Endodermal cell (in vitro differentiated cells): ENCODE results near the gene MYRIP. TPM values are rescaled to one million over a fixed set of nuclear protein-coding genes. Genes with fewer than 3 reads are reported as not detected.

Experiments used
- DNase-seq: peaks from one replicate; pipeline ENCODE4 v3.0.0-alpha.2; 2017
- H3K27ac ChIP-seq: 2 replicates; pipeline ENCODE4 v1.5.1; 2013; ENCODE audit warnings: mild to moderate bottlenecking, low read depth, low read length, moderate library complexity
- H3K27me3 ChIP-seq: 2 replicates; pipeline ENCODE4 v1.6.1; 2013; ENCODE audit warnings: mild to moderate bottlenecking, low read length, moderate library complexity; ENCODE audit not compliant: insufficient read depth, control insufficient read depth, poor library complexity, severe bottlenecking
- H3K36me3 ChIP-seq: 2 replicates; pipeline ENCODE4 v1.7.0; 2013; ENCODE audit warnings: mild to moderate bottlenecking, low read length, moderate library complexity; ENCODE audit not compliant: control insufficient read depth, insufficient read depth
- H3K4me1 ChIP-seq: one replicate; pipeline ENCODE4 v1.7.0; 2013; ENCODE audit warnings: low read length; ENCODE audit not compliant: control insufficient read depth, insufficient read depth
- H3K4me3 ChIP-seq: 2 replicates; pipeline ENCODE4 v1.5.1; 2013; ENCODE audit warnings: mild to moderate bottlenecking, low read length, moderate library complexity
- H3K9ac ChIP-seq: 2 replicates; pipeline ENCODE4 v1.6.1; 2013; ENCODE audit warnings: mild to moderate bottlenecking, low read length, moderate library complexity; ENCODE audit not compliant: poor library complexity, severe bottlenecking; ENCODE audit errors: extremely low read depth
- H3K9me3 ChIP-seq: 2 replicates; pipeline ENCODE4 v1.6.1; 2013; ENCODE audit warnings: mild to moderate bottlenecking, low read length, moderate library complexity; ENCODE audit not compliant: control insufficient read depth
- H3K27ac Mint-ChIP-seq: 2 replicates; pipeline ENCODE4 v1.8.0; 2020; ENCODE audit warnings: mixed read lengths
- H3K27me3 Mint-ChIP-seq: 2 replicates; pipeline ENCODE4 v1.8.0; 2021; ENCODE audit warnings: mild to moderate bottlenecking, mixed read lengths; ENCODE audit not compliant: insufficient read depth
- H3K36me3 Mint-ChIP-seq: 2 replicates; pipeline ENCODE4 v1.8.0; 2020; ENCODE audit warnings: low read depth, mixed read lengths
- H3K4me1 Mint-ChIP-seq: 2 replicates; pipeline ENCODE4 v1.8.0; 2020; ENCODE audit warnings: mixed read lengths
- H3K4me3 Mint-ChIP-seq: 2 replicates; pipeline ENCODE4 v1.8.0; 2020; ENCODE audit warnings: mild to moderate bottlenecking, moderate library complexity, mixed read lengths
- H3K9me3 Mint-ChIP-seq: 2 replicates; pipeline ENCODE4 v1.8.0; 2020; ENCODE audit warnings: mild to moderate bottlenecking, mixed read lengths
- CTCF ChIP-seq: fragments of 200-600 bp; sonication (generic); conservative IDR thresholded peaks from 2 replicates; pipeline ENCODE4 v1.5.0; 2021; ENCODE audit warnings: antibody characterized with exemption, mild to moderate bottlenecking
- WGBS, 2 experiments: methylation state at CpG; one replicate each; pipeline versions ENCODE4 v1.1.5 to v1.1.7; 2013; ENCODE audit warnings: missing lambda C conversion rate in 2 of 2, mixed read lengths in 1 of 2; ENCODE audit not compliant: insufficient coverage in 1 of 2, insufficient read length in 1 of 2; 5-methylcytosine and 5-hydroxymethylcytosine counted together
- total RNA-seq, 2 donors: library from RNA; stranded (reverse); fragmentation: NEBNext Ultra II Directional in 1 of 2; extraction: Animal tissue kit (Norgen Biotek cat#: 25700) in 1 of 2; gene quantifications; 2 replicates in 1 of 2; 3 replicates in 1 of 2; pipeline ENCODE4 v1.2.1, GENCODE V29; 2021

The MYRIP gene
- total RNA-seq, 2 donors from 2014 or later: 4.3 to 4.6 TPM

- H3K36me3 Mint-ChIP-seq: no peaks in the 10 kb centered on the region
- no peaks in the 10 kb centered on the region for H3K27me3 Mint-ChIP-seq
- Histone ChIP-seq H3K27ac (no peak overlapping the region), H3K4me3 (no peak overlapping the region), H3K4me1 (no peaks in the 10 kb centered on the region), H3K36me3 (no peaks in the 10 kb centered on the region), H3K27me3 (no peaks in the 10 kb centered on the region), H3K9me3 (no peaks in the 10 kb centered on the region), H3K9ac (no peak overlapping the region)
- no peak for DNase-seq
- no peak for TF ChIP-seq CTCF
- H3K9me3 Mint-ChIP-seq: no peaks in the 10 kb centered on the region
- no peak overlapping the region for H3K4me3 Mint-ChIP-seq
- H3K27ac Mint-ChIP-seq: no peak overlapping the region
- no peaks in the 10 kb centered on the region for H3K4me1 Mint-ChIP-seq
These were observed 452.9 kb downstream of the MYRIP start for GRCh38 chr3:40262331-40262730.

DNA sequence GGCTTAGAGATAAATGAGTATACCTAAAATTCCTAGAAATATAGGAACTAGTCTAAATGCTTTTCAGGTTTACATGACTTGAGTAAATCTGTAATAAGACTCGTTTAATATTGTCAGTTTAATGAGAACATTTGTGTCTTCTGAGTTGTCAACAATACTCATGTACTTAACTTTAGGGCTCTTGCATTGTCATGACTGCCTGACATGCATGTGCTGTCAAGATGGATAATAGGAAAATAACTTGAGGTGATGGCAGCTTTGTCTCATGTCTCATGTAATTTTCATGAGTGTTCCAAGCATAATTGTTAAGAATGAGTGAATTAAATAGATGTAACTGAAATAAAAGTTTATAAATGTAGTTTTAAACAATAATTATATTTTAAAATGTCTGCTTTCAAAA lies 455.0 kb downstream of the MYRIP start:
- Histone ChIP-seq H3K9ac (no peak overlapping the region), H3K36me3 (no peaks in the 10 kb centered on the region), H3K9me3 (no peaks in the 10 kb centered on the region), H3K27me3 (no peaks in the 10 kb centered on the region), H3K4me1 (no peaks in the 10 kb centered on the region), H3K4me3 (no peak overlapping the region), H3K27ac (no peak overlapping the region)
- no peaks in the 10 kb centered on the region for H3K36me3 Mint-ChIP-seq
- no peak overlapping the region for H3K4me3 Mint-ChIP-seq
- TF ChIP-seq CTCF: no peak
- 79 to 100% methylated on average over 1 of the region's 1 CpG for WGBS, 2 experiments
- H3K27ac Mint-ChIP-seq: no peak overlapping the region
- peaks cover 6% of the 10 kb centered on the region for H3K4me1 Mint-ChIP-seq
- no peaks in the 10 kb centered on the region for H3K9me3 Mint-ChIP-seq
- H3K27me3 Mint-ChIP-seq: no peaks in the 10 kb centered on the region
- DNase-seq: no peak

DNA sequence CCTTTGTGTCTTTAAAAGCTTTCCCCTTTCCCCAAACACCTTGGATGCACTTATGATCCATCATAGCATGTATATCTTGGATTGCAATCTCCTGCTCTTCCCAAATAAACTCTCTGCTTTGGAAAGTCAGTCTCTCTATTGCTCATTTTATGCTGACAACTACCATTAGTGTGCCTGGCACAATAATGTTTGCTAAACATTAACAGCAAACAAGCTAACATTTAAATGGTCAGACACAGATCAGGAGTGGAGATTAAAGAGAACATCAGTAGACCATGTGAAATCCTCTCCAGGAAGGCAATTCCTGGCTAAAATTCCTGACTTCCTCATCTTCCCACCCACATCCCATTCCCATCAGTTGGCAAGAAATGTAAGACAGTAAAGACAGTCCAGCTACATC lies 455.8 kb downstream of the MYRIP start:
- Mint-ChIP-seq H3K27ac (no peak overlapping the region), H3K4me1 (peaks cover 6% of the 10 kb centered on the region), H3K27me3 (no peaks in the 10 kb centered on the region), H3K4me3 (no peak overlapping the region), H3K9me3 (peaks cover 5% of the 10 kb centered on the region), H3K36me3 (peaks cover 1% of the 10 kb centered on the region)
- Histone ChIP-seq H3K27ac (no peak overlapping the region), H3K36me3 (no peaks in the 10 kb centered on the region), H3K4me1 (no peaks in the 10 kb centered on the region), H3K9ac (no peak overlapping the region), H3K4me3 (no peak overlapping the region), H3K9me3 (no peaks in the 10 kb centered on the region), H3K27me3 (no peaks in the 10 kb centered on the region)
- DNase-seq: no peak
- TF ChIP-seq CTCF: no peak
